OCI-LY1 (cell line): ENCODE results near the gene TNNT3.

ENCODE experiments used
- EZH2 ChIP-seq: fragments of 200-600 bp; sonication (generic), shearing (Covaris generic); IDR thresholded peaks from 2 replicates; pipeline ENCODE4 v1.8.0; 2017; ENCODE audit warnings: borderline replicate concordance, mixed run types, mild to moderate bottlenecking, antibody characterized with exemption, low read length, moderate library complexity, mixed read lengths
- TF ChIP-seq, protein P1 (sequence below): fragments of 200-600 bp; sonication (generic), shearing (Covaris generic); IDR thresholded peaks from 2 replicates; pipeline ENCODE4 v1.5.1; 2017; ENCODE audit warnings: mild to moderate bottlenecking, antibody characterized with exemption, low read length, moderate library complexity, mixed read lengths

- TF ChIP-seq, protein P1, sequence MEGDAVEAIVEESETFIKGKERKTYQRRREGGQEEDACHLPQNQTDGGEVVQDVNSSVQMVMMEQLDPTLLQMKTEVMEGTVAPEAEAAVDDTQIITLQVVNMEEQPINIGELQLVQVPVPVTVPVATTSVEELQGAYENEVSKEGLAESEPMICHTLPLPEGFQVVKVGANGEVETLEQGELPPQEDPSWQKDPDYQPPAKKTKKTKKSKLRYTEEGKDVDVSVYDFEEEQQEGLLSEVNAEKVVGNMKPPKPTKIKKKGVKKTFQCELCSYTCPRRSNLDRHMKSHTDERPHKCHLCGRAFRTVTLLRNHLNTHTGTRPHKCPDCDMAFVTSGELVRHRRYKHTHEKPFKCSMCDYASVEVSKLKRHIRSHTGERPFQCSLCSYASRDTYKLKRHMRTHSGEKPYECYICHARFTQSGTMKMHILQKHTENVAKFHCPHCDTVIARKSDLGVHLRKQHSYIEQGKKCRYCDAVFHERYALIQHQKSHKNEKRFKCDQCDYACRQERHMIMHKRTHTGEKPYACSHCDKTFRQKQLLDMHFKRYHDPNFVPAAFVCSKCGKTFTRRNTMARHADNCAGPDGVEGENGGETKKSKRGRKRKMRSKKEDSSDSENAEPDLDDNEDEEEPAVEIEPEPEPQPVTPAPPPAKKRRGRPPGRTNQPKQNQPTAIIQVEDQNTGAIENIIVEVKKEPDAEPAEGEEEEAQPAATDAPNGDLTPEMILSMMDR: no peak
- TF ChIP-seq EZH2: no peak
Observed at GRCh38 chr11:1936781-1937615, 17.5 kb downstream of the TNNT3 start.
